MCF 10A (cell line): ENCODE results near the gene TAAR2. TPM values are rescaled to one million over a fixed set of nuclear protein-coding genes. Genes with fewer than 3 reads are reported as not detected.
"Not testable (repeated sequence)": the region's sequence is repeated elsewhere in the genome, so short reads cannot be mapped to it uniquely, and the experiment has no call there.

Experiments used
- BruUV-seq: library from RNA; stranded (reverse); fragments of 400-500 nt; replicated peaks from 2 replicates; lab custom pipeline; 2021; lab: Mats Ljungman, UMichigan
- CTCF ChIA-PET: fragments of 300-600 bp; sonication (Branson Sonifier 250); formaldehyde crosslinking; extraction: SDS; loops from one replicate; lab custom pipeline; 2021; ENCODE audit warnings: antibody characterized with exemption, inconsistent platforms; lab: Yijun Ruan, JAX
- POLR2A ChIA-PET: fragments of 300-600, 350-650 bp; sonication (Branson Sonifier 250); formaldehyde crosslinking; extraction: SDS; loops from one replicate; lab custom pipeline; 2020; ENCODE audit warnings: antibody characterized with exemption, inconsistent platforms; lab: Yijun Ruan, JAX
- DNase-seq: peaks from one replicate; pipeline ENCODE4 v3.0.0-alpha.2; 2018; ENCODE audit not compliant: unreplicated experiment
- H3K27ac Mint-ChIP-seq: one replicate; pipeline ENCODE4 v1.8.0; 2022; ENCODE audit warnings: mild to moderate bottlenecking, low read depth, mixed read lengths; ENCODE audit not compliant: unreplicated experiment
- H3K27me3 Mint-ChIP-seq: one replicate; pipeline ENCODE4 v1.8.0; 2022; ENCODE audit warnings: mixed read lengths; ENCODE audit not compliant: insufficient read depth, unreplicated experiment
- H3K36me3 Mint-ChIP-seq: one replicate; pipeline ENCODE4 v1.8.0; 2022; ENCODE audit warnings: mild to moderate bottlenecking, moderate library complexity, mixed read lengths; ENCODE audit not compliant: insufficient read depth, unreplicated experiment
- H3K4me1 Mint-ChIP-seq: one replicate; pipeline ENCODE4 v1.8.0; 2022; ENCODE audit warnings: mixed read lengths; ENCODE audit not compliant: insufficient read depth, unreplicated experiment
- H3K4me3 Mint-ChIP-seq: one replicate; pipeline ENCODE4 v1.8.0; 2022; ENCODE audit warnings: mild to moderate bottlenecking, moderate library complexity, mixed read lengths; ENCODE audit not compliant: unreplicated experiment
- H3K9me3 Mint-ChIP-seq: one replicate; pipeline ENCODE4 v1.8.0; 2022; ENCODE audit warnings: mixed read lengths; ENCODE audit not compliant: unreplicated experiment
- CTCF ChIP-seq: fragments of 200-600 bp; IDR thresholded peaks from one replicate; pipeline ENCODE4 v1.8.0; 2022; ENCODE audit warnings: antibody characterized with exemption, mild to moderate bottlenecking; ENCODE audit not compliant: unreplicated experiment
- intact Hi-C: fragments of 100-400 bp; cut with micrococcal nuclease; formaldehyde crosslinking; loops from 2 replicates; pipeline ENCODE4 v1.14.1; 2022
- total RNA-seq: library from RNA; stranded (reverse); gene quantifications from 2 replicates; pipeline ENCODE4 v1.2.3, GENCODE V29; 2022

The TAAR2 gene
- total RNA-seq, 1 experiment from 2014 or later: not detected

GRCh38 chr6:132648828-132649227 is 24.8 kb upstream of the TAAR2 start:
- Mint-ChIP-seq H3K4me1 (no peaks in the 10 kb centered on the region), H3K27me3 (no peaks in the 10 kb centered on the region), H3K4me3 (no peak overlapping the region), H3K27ac (no peak overlapping the region), H3K36me3 (no peaks in the 10 kb centered on the region), H3K9me3 (no peaks in the 10 kb centered on the region)
- BruUV-seq: no TSS peak
- DNase-seq: no peak
- intact Hi-C loops: no loop called here
- ChIA-PET CTCF (interaction anchor here (0.6 to 0.7 kb wide), 3 partner anchors 56 to 1272 kb away, joined by 3 to 4 read pairs (median 3); no protein-coding TSS in a partner anchor), POLR2A (interaction anchor here (0.8 to 1.9 kb wide), 4 partner anchors 14 to 165 kb away, joined by 3 to 10 read pairs (median 3); partner anchors contain the start of genes RPS12 and STX7)
- no peak for TF ChIP-seq CTCF

GRCh38 chr6:132648356-132648755 is 24.3 kb upstream of the TAAR2 start:
- TF ChIP-seq CTCF: no peak
- no TSS peak for BruUV-seq
- Mint-ChIP-seq H3K36me3 (no peaks in the 10 kb centered on the region), H3K27me3 (no peaks in the 10 kb centered on the region), H3K4me1 (no peaks in the 10 kb centered on the region), H3K4me3 (no peak overlapping the region), H3K27ac (no peak overlapping the region), H3K9me3 (no peaks in the 10 kb centered on the region)
- CTCF ChIA-PET: no interaction called here
- intact Hi-C loops: no loop called here
- peak; percentile 74 for DNase-seq
- POLR2A ChIA-PET: interaction anchor here (0.8 to 1.9 kb wide), 4 partner anchors 14 to 166 kb away, joined by 3 to 10 read pairs (median 3); partner anchors contain the start of genes RPS12 and STX7

- Mint-ChIP-seq H3K27ac (no peak overlapping the region), H3K36me3 (no peaks in the 10 kb centered on the region), H3K27me3 (peaks cover 43% of the 10 kb centered on the region), H3K9me3 (no peaks in the 10 kb centered on the region), H3K4me3 (no peak overlapping the region), H3K4me1 (no peaks in the 10 kb centered on the region)
- POLR2A ChIA-PET: no interaction called here
- no TSS peak for BruUV-seq
- CTCF ChIA-PET: interaction anchor here (0.7 kb wide), 1 partner anchor 9 kb away, joined by 3 read pairs; no protein-coding TSS in a partner anchor
- TF ChIP-seq CTCF: no peak
- DNase-seq: no peak
- intact Hi-C loops: no loop called here
Observed at GRCh38 chr6:132643547-132643946, 19.5 kb upstream of the TAAR2 start.

DNA sequence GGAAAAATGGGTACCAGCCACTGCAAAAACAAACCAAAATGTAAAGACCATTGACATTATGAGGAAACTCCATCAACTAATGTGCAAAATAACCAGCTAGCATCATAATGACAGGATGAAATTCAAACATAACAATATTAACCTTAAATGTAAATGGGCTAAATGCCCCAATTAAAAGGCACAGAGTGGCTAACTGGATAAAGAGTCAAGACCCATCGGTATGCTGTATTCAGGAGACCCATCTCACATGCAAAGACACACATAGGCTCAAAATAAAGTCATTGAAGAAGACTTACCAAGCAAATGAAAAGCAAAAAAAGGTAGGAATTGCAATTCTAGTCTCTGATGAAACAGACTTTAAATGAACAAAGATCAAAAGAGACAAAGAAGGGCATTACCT is 13.1 kb upstream of the TAAR2 start:
- BruUV-seq, H3K4me1 Mint-ChIP-seq, H3K4me3 Mint-ChIP-seq, H3K36me3 Mint-ChIP-seq, H3K27ac Mint-ChIP-seq, intact Hi-C loops, DNase-seq, CTCF ChIA-PET, H3K9me3 Mint-ChIP-seq: not testable (repeated sequence)
- peaks cover 85% of the 10 kb centered on the region for H3K27me3 Mint-ChIP-seq
- POLR2A ChIA-PET: interaction anchor here (0.6 to 0.7 kb wide), 2 partner anchors 133 to 584 kb away, joined by 3 read pairs; no protein-coding TSS in a partner anchor

- POLR2A ChIA-PET, H3K4me3 Mint-ChIP-seq, H3K36me3 Mint-ChIP-seq, H3K27ac Mint-ChIP-seq, intact Hi-C loops, H3K9me3 Mint-ChIP-seq, BruUV-seq, H3K4me1 Mint-ChIP-seq, DNase-seq, CTCF ChIA-PET: not testable (repeated sequence)
- H3K27me3 Mint-ChIP-seq: peaks cover 82% of the 10 kb centered on the region
Observed at GRCh38 chr6:132635906-132636305, 11.8 kb upstream of the TAAR2 start.

GRCh38 chr6:132635288-132635687 is 11.2 kb upstream of the TAAR2 start:
- H3K27ac Mint-ChIP-seq, DNase-seq, POLR2A ChIA-PET, H3K9me3 Mint-ChIP-seq, H3K4me1 Mint-ChIP-seq, H3K4me3 Mint-ChIP-seq, H3K36me3 Mint-ChIP-seq, BruUV-seq, intact Hi-C loops: not testable (repeated sequence)
- CTCF ChIA-PET: interaction anchor here (1.2 to 1.3 kb wide), 2 partner anchors 9 to 35 kb away, joined by 3 read pairs; no protein-coding TSS in a partner anchor
- peaks cover 84% of the 10 kb centered on the region for H3K27me3 Mint-ChIP-seq
